ENCODE data around the gene LZTR1. TPM values are rescaled to one million over a fixed set of nuclear protein-coding genes. Genes with fewer than 3 reads are reported as not detected.

Gene LZTR1
- total and polyA plus RNA-seq, 2 donors from 2014 or later, result 24.3 to 66.4 TPM

DNA sequence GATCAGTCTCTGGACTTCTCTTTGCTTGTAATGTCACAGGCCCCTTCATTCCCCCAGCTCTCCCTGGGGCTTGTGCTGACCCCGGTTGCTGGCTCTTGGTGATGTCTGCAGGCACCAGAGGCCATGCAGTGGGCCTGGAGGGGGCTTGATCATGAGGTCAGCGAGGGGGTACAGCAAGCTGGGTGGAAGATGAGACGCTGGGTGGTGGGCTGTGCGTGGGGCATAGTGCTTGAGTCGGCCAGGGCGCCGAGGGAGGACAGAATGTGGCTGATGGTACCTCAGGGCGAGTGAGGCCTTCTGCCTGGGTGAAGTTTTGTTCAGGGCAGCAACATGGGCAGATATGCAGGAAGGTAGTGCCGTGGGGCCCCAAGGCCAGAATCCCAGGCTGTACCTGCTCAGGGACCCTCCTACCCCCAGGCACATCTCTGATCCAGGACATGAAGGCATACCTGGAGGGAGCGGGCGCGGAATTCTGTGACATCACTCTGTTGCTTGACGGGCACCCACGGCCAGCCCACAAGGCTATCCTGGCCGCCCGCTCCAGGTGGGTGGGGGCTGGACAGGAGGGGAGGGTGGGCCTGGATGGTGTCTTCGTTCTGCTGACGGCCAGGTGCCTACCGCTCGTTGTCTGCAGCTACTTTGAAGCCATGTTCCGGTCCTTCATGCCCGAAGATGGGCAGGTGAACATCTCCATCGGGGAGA is 13.4 kb downstream of the LZTR1 start:
- Histone ChIP-seq H3K36me3 (ENCODE audit: control insufficient read depth in 2 of 3, insufficient read depth in 3 of 3, low read length in 3 of 3) (peaks cover 0 to 20% (median 8%) of the 10 kb centered on the region in 3 donors), H3K9me3 (ENCODE audit: control insufficient read depth in 2 of 3, insufficient read depth in 1 of 3, low read length in 3 of 3) (no peaks in the 10 kb centered on the region), H3K4me3 (ENCODE audit: low read length in 3 of 3) (no peak overlapping the region), H3K27ac (ENCODE audit: low read depth in 2 of 2, low read length in 2 of 2) (no peak overlapping the region), H3K9ac (ENCODE audit: low read length in 3 of 3) (no peak overlapping the region), H3K4me1 (ENCODE audit: control insufficient read depth in 2 of 3, insufficient read depth in 2 of 3, low read depth in 1 of 3, low read length in 3 of 3) (peaks cover 0 to 8% (median under 1%) of the 10 kb centered on the region in 3 donors), H3K27me3 (ENCODE audit: control insufficient read depth, insufficient read depth, low read length) (no peaks in the 10 kb centered on the region)
- intact Hi-C loops (cut with DNase I), result no loop called here
- DNase-seq (peak in 1 of 5 donors; percentile 73), FAIRE-seq (no peak)
- TF ChIP-seq, protein P1, sequence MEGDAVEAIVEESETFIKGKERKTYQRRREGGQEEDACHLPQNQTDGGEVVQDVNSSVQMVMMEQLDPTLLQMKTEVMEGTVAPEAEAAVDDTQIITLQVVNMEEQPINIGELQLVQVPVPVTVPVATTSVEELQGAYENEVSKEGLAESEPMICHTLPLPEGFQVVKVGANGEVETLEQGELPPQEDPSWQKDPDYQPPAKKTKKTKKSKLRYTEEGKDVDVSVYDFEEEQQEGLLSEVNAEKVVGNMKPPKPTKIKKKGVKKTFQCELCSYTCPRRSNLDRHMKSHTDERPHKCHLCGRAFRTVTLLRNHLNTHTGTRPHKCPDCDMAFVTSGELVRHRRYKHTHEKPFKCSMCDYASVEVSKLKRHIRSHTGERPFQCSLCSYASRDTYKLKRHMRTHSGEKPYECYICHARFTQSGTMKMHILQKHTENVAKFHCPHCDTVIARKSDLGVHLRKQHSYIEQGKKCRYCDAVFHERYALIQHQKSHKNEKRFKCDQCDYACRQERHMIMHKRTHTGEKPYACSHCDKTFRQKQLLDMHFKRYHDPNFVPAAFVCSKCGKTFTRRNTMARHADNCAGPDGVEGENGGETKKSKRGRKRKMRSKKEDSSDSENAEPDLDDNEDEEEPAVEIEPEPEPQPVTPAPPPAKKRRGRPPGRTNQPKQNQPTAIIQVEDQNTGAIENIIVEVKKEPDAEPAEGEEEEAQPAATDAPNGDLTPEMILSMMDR (IDR thresholded peaks at IDR 0.05; ENCODE audit: borderline replicate concordance, extremely low read depth, insufficient read depth), result no peak

DNA sequence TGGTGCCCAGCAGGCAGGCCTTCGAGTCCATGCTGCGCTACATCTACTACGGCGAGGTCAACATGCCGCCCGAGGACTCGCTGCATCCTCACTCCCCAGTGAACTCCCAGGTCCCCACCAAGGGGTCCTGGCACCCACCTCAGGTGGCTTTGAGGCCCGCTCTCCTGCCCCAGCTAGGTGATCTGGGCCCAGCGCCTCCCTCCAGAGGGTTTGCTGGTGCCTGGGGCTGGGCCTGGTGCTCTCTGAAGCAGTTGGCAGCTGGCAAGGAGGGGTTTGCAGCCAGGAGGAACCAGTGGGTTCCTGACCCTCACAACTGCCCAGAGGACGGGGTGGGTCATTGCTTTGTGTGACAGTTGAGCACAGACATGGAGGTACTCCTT is 13.9 kb downstream of the LZTR1 start:
- Histone ChIP-seq H3K4me3 (ENCODE audit: low read length in 3 of 3) (no peak overlapping the region), H3K27me3 (ENCODE audit: control insufficient read depth, insufficient read depth, low read length) (no peaks in the 10 kb centered on the region), H3K9me3 (ENCODE audit: control insufficient read depth in 2 of 3, insufficient read depth in 1 of 3, low read length in 3 of 3) (no peaks in the 10 kb centered on the region), H3K4me1 (ENCODE audit: control insufficient read depth in 2 of 3, insufficient read depth in 2 of 3, low read depth in 1 of 3, low read length in 3 of 3) (peaks cover 0 to 13% (median 4%) of the 10 kb centered on the region in 3 donors), H3K27ac (ENCODE audit: low read depth in 2 of 2, low read length in 2 of 2) (no peak overlapping the region), H3K36me3 (ENCODE audit: control insufficient read depth in 2 of 3, insufficient read depth in 3 of 3, low read length in 3 of 3) (peaks cover 0 to 20% (median 8%) of the 10 kb centered on the region in 3 donors), H3K9ac (ENCODE audit: low read length in 3 of 3) (no peak overlapping the region)
- intact Hi-C loops (cut with DNase I), result no loop called here
- DNase-seq (no peak), FAIRE-seq (no peak)
- TF ChIP-seq, protein P1 (IDR thresholded peaks at IDR 0.05; ENCODE audit: borderline replicate concordance, extremely low read depth, insufficient read depth), result no peak

DNA sequence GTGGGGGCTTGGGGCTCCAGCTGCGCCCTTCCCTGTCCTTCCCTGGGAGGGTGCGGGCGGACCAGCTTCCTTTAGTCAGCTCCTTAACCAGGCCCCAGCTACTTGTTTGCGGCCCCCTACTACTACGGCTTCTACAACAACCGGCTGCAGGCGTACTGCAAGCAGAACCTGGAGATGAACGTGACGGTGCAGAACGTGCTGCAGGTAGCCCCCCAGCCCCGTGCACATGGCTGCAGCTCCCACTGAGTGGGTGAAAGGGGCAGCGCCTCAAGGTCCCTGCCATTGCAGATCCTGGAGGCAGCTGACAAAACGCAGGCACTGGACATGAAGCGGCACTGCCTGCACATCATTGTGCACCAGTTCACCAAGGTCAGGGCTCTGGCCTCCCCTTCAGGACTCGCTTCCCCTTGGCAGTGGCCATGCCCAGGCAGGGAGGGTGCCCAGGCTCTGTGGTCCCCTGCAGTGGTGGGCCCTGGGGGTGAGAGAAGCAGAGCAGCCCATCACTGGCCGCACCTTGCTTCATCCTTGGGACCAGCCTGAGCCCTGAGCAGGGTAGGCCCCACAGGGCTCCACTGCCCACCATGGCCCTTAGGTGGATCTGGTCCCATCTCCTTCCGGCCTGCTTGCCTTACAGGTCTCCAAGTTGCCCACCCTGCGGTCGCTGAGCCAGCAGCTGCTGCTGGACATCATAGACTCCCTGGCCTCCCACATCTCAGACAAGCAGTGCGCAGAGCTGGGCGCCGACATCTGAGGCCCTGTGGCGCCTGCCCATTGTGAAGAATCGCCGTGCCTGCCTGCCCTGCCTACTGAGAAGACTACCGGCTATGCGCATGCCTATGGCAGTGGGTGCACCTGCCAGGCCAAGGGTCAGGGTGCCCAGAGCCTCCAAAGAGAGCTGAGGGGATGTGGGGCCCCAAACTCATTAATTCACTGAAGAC is 14.8 kb downstream of the LZTR1 start:
- no peaks in the 10 kb centered on the region for H3K27me3 ChIP-seq (ENCODE audit: control insufficient read depth, insufficient read depth, low read length)
- no peak overlapping the region for H3K9ac ChIP-seq (ENCODE audit: low read length in 3 of 3)
- TF ChIP-seq, protein P1 (IDR thresholded peaks at IDR 0.05; ENCODE audit: borderline replicate concordance, extremely low read depth, insufficient read depth), result no peak
- no peak overlapping the region for H3K4me3 ChIP-seq (ENCODE audit: low read length in 3 of 3)
- peaks cover 0 to 16% (median 4%) of the 10 kb centered on the region in 3 donors for H3K4me1 ChIP-seq (ENCODE audit: control insufficient read depth in 2 of 3, insufficient read depth in 2 of 3, low read depth in 1 of 3, low read length in 3 of 3)
- peak in 1 of 5 donors; percentile 77 for DNase-seq
- H3K27ac ChIP-seq (ENCODE audit: low read depth in 2 of 2, low read length in 2 of 2), result no peak overlapping the region
- no peaks in the 10 kb centered on the region for H3K9me3 ChIP-seq (ENCODE audit: control insufficient read depth in 2 of 3, insufficient read depth in 1 of 3, low read length in 3 of 3)
- FAIRE-seq, result no peak
- peaks cover 0 to 17% (median 8%) of the 10 kb centered on the region in 3 donors for H3K36me3 ChIP-seq (ENCODE audit: control insufficient read depth in 2 of 3, insufficient read depth in 3 of 3, low read length in 3 of 3)
- intact Hi-C loops (cut with DNase I), result no loop called here

All from kidney (tissue), 14 donors.